DMS153 treated with DMSO at 0.1 percent for 48 hours (cell line): Measurements from ENCODE around the gene PANK3.
A peak's percentile ranks its signal among the peaks of the same experiment; 100 is the strongest.
"Not testable (repeated sequence)": the region's sequence is repeated elsewhere in the genome, so short reads cannot be mapped to it uniquely, and the experiment has no call there.

Experiments
- DNase-seq: peaks from one replicate; lab custom pipeline; 2025; ENCODE audit not compliant: unreplicated experiment; lab: John Stamatoyannopoulos, UW

Gene PANK3

GRCh38 chr5:168596122-168596521, 17.0 kb upstream of the PANK3 start:
- not testable (repeated sequence) for DNase-seq

- no peak for DNase-seq
These were observed 12.8 kb upstream of the PANK3 start for GRCh38 chr5:168592014-168592368.

GRCh38 chr5:168591302-168592013, 12.3 kb upstream of the PANK3 start:
- DNase-seq: no peak

GRCh38 chr5:168590666-168591065, 11.5 kb upstream of the PANK3 start:
- no peak for DNase-seq

- DNase-seq: no peak
These were observed 8.8 kb upstream of the PANK3 start for GRCh38 chr5:168587987-168588386.

GRCh38 chr5:168585119-168585856, 6.1 kb upstream of the PANK3 start:
- no peak for DNase-seq

- no peak for DNase-seq
These were observed 4.7 kb upstream of the PANK3 start for GRCh38 chr5:168583742-168584482.

GRCh38 chr5:168580814-168581469, 1.8 kb upstream of the PANK3 start:
- DNase-seq: not testable (repeated sequence)

- DNase-seq: no peak
These were observed 1.0 kb upstream of the PANK3 start for GRCh38 chr5:168580227-168580508.

- peak; percentile 76 for DNase-seq
These were observed 489 bp upstream of the PANK3 start for GRCh38 chr5:168579488-168580226.

GRCh38 chr5:168578006-168578405, 1.2 kb downstream of the PANK3 start:
- no peak for DNase-seq

- no peak for DNase-seq
These were observed 3.5 kb downstream of the PANK3 start for GRCh38 chr5:168575391-168576372.

GRCh38 chr5:168574156-168574555, 5.0 kb downstream of the PANK3 start:
- DNase-seq: not testable (repeated sequence)

GRCh38 chr5:168573663-168574062, 5.5 kb downstream of the PANK3 start:
- not testable (repeated sequence) for DNase-seq

GRCh38 chr5:168570490-168571328, 8.5 kb downstream of the PANK3 start:
- DNase-seq: no peak

GRCh38 chr5:168568738-168569137, 10.4 kb downstream of the PANK3 start:
- no peak for DNase-seq

GRCh38 chr5:168563959-168564358, 15.2 kb downstream of the PANK3 start:
- DNase-seq: no peak

- no peak for DNase-seq
These were observed 16.9 kb downstream of the PANK3 start for GRCh38 chr5:168562279-168562678.

- DNase-seq: no peak
These were observed 21.8 kb downstream of the PANK3 start for GRCh38 chr5:168557389-168557788.
